ENCODE data around the gene AHRR.
"Not testable (repeated sequence)": the region's sequence is repeated elsewhere in the genome, so short reads cannot be mapped to it uniquely, and the experiment has no call there.

Gene AHRR

DNA sequence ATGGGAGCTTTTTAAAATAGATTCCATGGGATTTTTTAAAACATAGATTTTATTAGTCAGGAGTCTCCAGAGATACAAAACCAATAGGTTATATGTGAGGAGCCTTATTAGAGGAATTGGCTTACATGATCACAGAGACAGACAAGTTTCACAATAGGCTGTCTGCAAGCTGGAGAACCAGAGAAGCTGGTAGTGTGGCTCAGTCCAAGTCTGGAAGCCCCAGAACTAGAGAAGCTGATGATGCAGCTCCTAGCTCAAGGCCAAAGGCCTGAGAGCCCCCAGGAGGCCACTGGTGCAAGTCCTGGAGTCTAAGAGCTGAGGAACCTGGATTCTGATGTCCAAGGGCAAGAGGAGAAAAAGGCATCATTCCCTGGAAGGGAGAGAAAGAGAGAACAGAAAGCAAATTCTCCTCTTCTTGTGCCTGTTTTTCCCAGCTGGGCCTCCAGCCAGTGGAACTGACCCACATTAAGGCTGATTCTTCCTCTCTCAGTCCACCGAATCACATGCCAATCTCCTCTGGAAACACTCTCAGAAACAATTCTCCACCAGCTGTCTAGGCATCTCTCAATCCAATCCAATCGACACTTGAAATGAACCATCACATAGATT is 59.3 kb downstream of the AHRR start:
- DNase-seq = peak; percentile 17 to 18

DNA sequence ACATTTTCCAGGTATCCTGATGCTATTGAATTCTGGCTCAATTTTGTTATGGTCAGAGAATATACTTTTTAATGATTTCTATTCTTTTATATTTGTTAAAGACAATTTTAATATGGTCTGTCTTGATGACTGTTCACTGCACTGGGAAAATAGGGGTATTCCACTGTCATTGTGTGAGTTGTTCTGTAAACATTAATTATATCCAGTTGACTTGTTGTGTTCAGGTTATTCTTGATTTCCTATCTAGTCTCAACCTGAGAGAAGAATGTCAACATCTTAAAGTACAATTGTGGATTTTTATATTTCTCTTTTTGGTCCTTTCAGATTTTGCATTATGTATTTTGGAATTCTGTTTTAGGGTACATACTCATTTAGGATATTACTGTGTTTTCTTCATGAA is 61.6 kb downstream of the AHRR start:
- no peak for DNase-seq

DNA sequence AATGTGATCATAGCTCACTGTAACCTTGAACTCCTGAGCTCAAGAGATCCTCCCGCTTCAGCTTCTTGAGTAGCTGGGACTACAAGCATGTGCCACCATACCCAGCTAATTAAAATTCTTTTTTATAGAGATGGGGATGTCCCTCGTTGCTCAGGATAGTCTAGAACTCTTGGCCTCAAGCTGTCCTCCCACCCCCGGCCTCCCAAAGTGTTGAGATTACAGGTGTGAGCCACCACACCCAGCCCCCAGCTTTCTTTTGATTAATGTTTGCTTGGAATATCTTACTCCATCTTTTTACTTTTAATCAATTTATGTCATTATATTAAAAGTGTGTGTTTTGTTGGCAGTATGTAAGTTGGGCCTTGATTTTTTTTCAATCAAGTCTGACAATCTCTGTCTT is 62.1 kb downstream of the AHRR start:
- DNase-seq = peak; percentile 14

- DNase-seq = peak; percentile 6 to 7
These were observed 63.1 kb downstream of the AHRR start for GRCh38 chr5:384576-384975.

GRCh38 chr5:385321-385720 is 63.8 kb downstream of the AHRR start:
- DNase-seq = peak; percentile 12 to 13

GRCh38 chr5:386432-387341 is 65.2 kb downstream of the AHRR start:
- DNase-seq = peak; percentile 14 to 15

DNA sequence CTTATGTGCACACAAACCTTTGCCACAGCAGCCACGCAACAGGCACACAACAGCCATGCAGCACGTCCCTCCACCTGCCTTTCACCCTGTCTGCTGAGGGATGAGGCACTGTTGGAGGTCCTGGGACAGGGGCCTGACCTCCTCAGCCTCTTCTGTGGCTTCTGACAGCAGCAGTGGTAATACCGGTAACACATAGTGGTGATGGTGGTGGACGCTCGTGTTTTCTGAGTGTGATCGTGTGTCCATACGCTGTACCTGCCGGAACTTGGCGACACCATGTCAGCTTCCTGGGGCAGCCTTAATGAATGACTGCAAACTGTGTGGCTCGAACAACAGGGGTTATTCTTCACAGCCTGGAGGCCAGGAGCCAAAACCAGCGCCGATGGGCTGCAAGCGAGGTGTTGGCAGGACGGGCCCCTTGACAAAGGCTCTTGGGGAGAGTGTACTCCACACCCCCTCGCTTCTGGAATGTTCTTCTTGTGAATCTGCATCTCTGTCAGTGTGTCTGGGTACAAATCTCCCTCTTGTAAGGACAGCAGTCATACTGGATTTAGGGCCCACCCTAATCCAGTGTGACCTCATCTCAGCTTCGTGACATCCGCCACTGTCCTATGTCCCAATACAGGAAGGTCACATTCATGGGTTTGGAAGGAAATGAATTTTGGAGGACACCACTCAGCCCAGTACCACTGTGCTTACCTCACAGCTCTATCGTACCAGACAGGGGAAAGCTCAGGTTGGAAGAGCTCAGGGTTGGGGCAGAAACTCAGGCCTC is 66.2 kb downstream of the AHRR start:
- peak in 1 of 2 experiments; percentile 15 for DNase-seq

DNA sequence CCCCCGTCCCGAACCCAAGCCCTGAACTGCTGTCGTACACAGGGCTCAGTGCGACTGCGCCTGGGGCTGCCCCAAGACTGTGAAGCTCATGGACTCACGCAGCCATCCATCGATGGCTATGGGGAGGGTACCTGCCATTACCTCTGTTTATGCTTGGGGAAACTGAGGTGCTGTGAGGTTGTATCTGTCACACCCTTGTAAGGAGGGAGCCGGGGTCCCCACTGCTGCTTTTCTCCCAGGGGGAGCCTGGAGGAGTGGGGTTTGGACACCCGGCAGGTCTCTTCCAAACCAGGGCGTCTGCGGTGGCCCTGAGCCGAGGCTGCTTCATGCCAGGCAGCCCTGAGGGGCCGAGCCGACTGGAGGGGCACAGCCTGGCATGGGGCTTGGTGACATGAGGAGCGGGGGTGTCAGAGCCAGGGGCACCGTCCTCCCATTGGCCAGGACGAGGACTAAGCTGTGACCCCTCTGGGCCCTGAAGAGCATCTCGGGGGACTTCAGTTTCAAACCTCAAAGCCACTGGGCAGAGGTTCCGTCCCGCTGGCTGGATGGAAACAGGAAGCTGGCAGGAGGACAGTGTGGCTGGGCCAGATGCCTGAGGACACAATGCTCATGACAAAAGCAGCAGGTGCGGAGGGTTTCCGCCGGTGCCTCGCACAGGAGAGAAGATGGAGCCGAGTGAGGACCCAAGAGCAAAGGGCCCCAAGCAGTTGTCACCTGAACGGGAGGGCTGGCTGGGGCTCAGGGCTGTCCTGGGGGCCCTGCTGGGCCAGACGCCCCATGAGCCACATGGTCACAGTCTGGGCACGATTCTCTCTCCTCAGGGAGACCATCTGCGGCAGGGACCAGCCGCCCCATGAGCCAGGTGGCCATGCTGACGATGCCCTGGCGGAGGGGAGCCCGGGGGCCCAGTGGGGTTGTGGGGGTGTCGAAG is 67.0 kb downstream of the AHRR start:
- no peak for DNase-seq

GRCh38 chr5:389197-389821 is 67.8 kb downstream of the AHRR start:
- peak in 1 of 2 experiments; percentile 13 for DNase-seq

DNA sequence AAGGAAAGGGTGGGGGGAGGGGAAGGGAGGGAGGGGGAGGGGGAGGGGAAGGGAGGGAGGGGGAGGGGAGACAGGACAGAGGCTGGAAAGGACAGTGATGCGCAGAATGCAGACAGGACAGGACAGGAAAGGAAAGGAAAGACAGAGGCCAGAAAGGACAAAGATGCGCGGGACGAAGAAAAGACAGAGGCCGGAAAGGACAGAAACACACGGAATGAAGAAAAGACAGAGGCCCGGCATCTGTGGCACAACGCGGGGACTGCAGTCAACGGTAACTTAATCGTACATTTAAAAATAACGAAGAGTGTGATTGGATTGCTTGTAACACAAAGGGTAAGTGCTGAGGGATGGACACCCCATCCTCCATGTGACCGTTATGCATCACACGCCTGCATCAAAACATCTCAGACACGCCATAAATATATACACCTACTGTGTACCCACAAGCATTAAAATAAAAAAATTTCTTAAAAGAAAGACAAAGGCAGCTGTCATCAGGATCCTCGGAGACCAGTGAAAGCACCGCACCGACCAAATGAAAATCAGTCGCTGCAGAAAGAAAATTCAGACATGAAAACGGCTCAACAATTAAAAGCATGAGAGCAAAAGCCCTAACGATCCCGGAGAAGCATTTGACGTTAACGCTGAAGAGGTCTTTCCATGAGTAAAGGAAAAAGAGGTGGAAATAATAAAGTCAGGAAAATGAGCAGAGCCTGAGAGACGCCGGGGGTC is 68.5 kb downstream of the AHRR start:
- no peak for DNase-seq

GRCh38 chr5:390623-391491 is 69.3 kb downstream of the AHRR start:
- DNase-seq = peak; percentile 18 to 19

GRCh38 chr5:392431-392988 is 71.0 kb downstream of the AHRR start:
- peak; percentile 87 to 88 for DNase-seq

- peak; percentile 24 to 31 for DNase-seq
These were observed 72.3 kb downstream of the AHRR start for GRCh38 chr5:393846-394275.

GRCh38 chr5:394671-395155 is 73.2 kb downstream of the AHRR start:
- DNase-seq = peak; percentile 22 to 26

- DNase-seq = peak; percentile 21 to 22
These were observed 73.8 kb downstream of the AHRR start for GRCh38 chr5:395156-395920.

DNA sequence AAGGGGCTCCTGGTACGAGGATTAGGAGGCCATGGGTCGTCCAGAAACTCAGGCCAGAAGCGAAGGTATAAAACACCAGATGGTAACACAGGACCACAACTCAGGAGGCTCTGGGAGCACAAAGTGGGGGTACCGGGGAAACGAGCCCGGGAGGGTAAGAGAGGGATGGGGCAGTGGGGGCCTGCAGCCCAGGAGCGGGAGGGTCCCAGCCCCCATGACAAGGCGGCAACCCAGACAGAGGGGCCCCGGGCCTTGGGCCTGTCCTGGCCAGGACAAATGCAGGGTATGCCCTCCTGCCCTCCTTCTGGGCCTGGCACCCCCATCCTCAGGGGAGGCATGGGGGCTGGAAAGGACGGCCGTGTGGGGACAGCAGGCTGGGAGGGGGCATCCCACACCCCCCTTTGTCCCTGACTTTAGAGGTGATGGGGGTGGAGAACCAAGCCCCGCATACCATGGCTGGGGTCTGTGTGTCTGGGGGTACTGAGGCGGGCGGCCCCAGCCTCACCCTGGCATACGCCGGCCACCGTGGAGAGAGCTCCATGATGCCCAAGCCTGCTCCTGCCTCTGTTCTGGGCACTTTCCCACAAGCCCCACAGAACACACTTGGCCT is 74.5 kb downstream of the AHRR start:
- peak in 1 of 2 experiments; percentile 20 for DNase-seq

DNA sequence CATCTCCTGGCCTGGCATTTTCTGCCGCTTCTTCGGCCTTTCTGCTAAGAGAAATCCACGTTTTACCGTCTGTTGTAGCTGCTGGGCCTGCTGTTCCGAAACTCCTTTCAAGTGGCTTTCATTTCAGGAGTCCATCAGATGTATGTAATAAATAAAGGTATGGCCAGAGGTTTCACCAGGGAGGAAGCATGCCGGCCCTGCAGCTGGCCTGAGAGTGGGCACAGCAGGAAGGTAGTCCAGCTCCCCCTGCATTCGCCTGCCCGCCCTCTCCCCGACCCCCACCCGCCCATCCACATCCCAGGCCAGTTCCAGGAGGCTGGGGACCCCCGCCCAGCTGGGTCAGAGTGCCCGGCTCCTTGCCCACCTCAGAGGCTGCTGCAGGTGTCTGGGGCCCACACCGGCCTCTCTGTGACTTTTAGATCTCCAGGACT is 75.0 kb downstream of the AHRR start:
- peak in 1 of 2 experiments; percentile 37 for DNase-seq

GRCh38 chr5:398141-398474 is 76.6 kb downstream of the AHRR start:
- DNase-seq = not testable (repeated sequence)
